Measurements from ENCODE around the gene MREG.
"Not testable (repeated sequence)": the region's sequence is repeated elsewhere in the genome, so short reads cannot be mapped to it uniquely, and the experiment has no call there.

MREG gene

DNA sequence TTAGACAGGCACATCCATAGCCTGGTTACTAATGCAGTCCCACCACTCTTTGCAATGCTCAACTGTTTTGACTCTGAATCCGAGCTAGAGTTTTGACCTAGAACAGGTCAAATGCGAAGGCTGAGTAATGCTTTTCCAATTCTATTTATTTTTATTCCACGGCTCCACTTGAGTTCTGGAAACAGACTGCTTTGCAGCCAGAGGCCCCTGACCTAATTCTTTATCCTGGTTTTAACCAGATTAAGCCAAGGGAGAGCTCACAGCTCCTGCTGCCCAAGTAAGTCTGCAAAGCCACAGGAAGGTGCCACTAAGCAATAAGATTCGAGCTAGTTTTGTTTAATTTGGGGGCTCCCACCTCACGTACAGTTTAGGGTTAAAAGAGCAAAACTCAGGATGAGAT lies 51.4 kb downstream of the MREG start:
- Histone ChIP-seq H3K4me3 (ENCODE audit: low read depth, low read length) (no peak overlapping the region), H3K9me3 (ENCODE audit: control insufficient read depth, insufficient read depth, low read depth, low read length) (no peaks in the 10 kb centered on the region), H3K36me3 (ENCODE audit: control insufficient read depth in 2 of 2, insufficient read depth in 1 of 2, low read length in 2 of 2) (peaks cover 0 to 4% of the 10 kb centered on the region in 2 experiments; a peak in 1 of 3 replicates), H3K27ac (ENCODE audit: extremely low read depth, low read depth, low read length) (no peak overlapping the region), H3K4me1 (ENCODE audit: control insufficient read depth, insufficient read depth, low read length) (peaks cover under 1% of the 10 kb centered on the region)
- TF ChIP-seq ZIC2 (tag by site-specific recombination; IDR thresholded peaks at IDR 0.05) (no peak), ZNF664 (tag by site-specific recombination; IDR thresholded peaks at IDR 0.05) (no peak), ZNF521 (tag by site-specific recombination; IDR thresholded peaks at IDR 0.05) (no peak), ZNF561 (tag by site-specific recombination; IDR thresholded peaks at IDR 0.05; ENCODE audit: borderline replicate concordance) (no peak), YY2 (tag by site-specific recombination; IDR thresholded peaks at IDR 0.05) (no peak), PRDM1 (tag by site-specific recombination; IDR thresholded peaks at IDR 0.05) (no peak)
- POLR2A ChIA-PET: no interaction called here
- CTCF ChIA-PET: no interaction called here

- no peak for TF ChIP-seq ZNF221 (tag by site-specific recombination; IDR thresholded peaks at IDR 0.05; ENCODE audit: borderline replicate concordance)
- CTCF ChIA-PET: interaction anchor here (0.6 kb wide), 1 partner anchor 1946 kb away, joined by 3 read pairs; no protein-coding TSS in a partner anchor
- H3K27ac ChIP-seq (ENCODE audit: extremely low read depth, low read depth, low read length): no peak overlapping the region
- H3K9me3 ChIP-seq (ENCODE audit: control insufficient read depth, insufficient read depth, low read depth, low read length): no peaks in the 10 kb centered on the region
- POLR2A ChIA-PET: interaction anchor here (0.5 kb wide), 1 partner anchor 44 kb away, joined by 4 read pairs; no protein-coding TSS in a partner anchor
- no peaks in the 10 kb centered on the region for H3K4me1 ChIP-seq (ENCODE audit: control insufficient read depth, insufficient read depth, low read length)
- H3K36me3 ChIP-seq (ENCODE audit: control insufficient read depth in 2 of 2, insufficient read depth in 1 of 2, low read length in 2 of 2): peaks cover 0 to 4% of the 10 kb centered on the region in 2 experiments; a peak in 1 of 3 replicates
- H3K4me3 ChIP-seq (ENCODE audit: low read depth, low read length): no peak overlapping the region
Measured at GRCh38 chr2:215958257-215958656, 55.1 kb downstream of the MREG start.

- H3K4me3 ChIP-seq (ENCODE audit: low read depth, low read length); H3K4me1 ChIP-seq (ENCODE audit: control insufficient read depth, insufficient read depth, low read length); H3K9me3 ChIP-seq (ENCODE audit: control insufficient read depth, insufficient read depth, low read depth, low read length); H3K27ac ChIP-seq (ENCODE audit: extremely low read depth, low read depth, low read length); CTCF ChIA-PET; H3K36me3 ChIP-seq (ENCODE audit: control insufficient read depth in 2 of 2, insufficient read depth in 1 of 2, low read length in 2 of 2): not testable (repeated sequence)
- POLR2A ChIA-PET: interaction anchor here (0.5 kb wide), 1 partner anchor 44 kb away, joined by 4 read pairs; no protein-coding TSS in a partner anchor
- TF ChIP-seq ZNF146 (tag by site-specific recombination; IDR thresholded peaks at IDR 0.05): peak; percentile 89
Measured at GRCh38 chr2:215957354-215958122, 55.8 kb downstream of the MREG start.

GRCh38 chr2:215952860-215953637 lies 60.3 kb downstream of the MREG start:
- Histone ChIP-seq H3K4me3 (ENCODE audit: low read depth, low read length) (no peak overlapping the region), H3K27ac (ENCODE audit: extremely low read depth, low read depth, low read length) (no peak overlapping the region), H3K4me1 (ENCODE audit: control insufficient read depth, insufficient read depth, low read length) (no peaks in the 10 kb centered on the region), H3K9me3 (ENCODE audit: control insufficient read depth, insufficient read depth, low read depth, low read length) (no peaks in the 10 kb centered on the region), H3K36me3 (ENCODE audit: control insufficient read depth in 2 of 2, insufficient read depth in 1 of 2, low read length in 2 of 2) (no peaks in the 10 kb centered on the region)
- ChIA-PET CTCF (interaction anchor here (0.6 kb wide), 1 partner anchor 249 kb away, joined by 3 read pairs; no protein-coding TSS in a partner anchor), POLR2A (no interaction called here)
- no peak for TF ChIP-seq ZNF629 (tag by site-specific recombination; IDR thresholded peaks at IDR 0.05)
- TF ChIP-seq ZNF610 (tag by site-specific recombination; IDR thresholded peaks at IDR 0.05; ENCODE audit: borderline replicate concordance): no peak
- no peak for TF ChIP-seq ZNF560 (tag by site-specific recombination; IDR thresholded peaks at IDR 0.05; ENCODE audit: borderline replicate concordance)

GRCh38 chr2:215951558-215951957 lies 61.8 kb downstream of the MREG start:
- Histone ChIP-seq H3K4me3 (ENCODE audit: low read depth, low read length) (no peak overlapping the region), H3K27ac (ENCODE audit: extremely low read depth, low read depth, low read length) (no peak overlapping the region), H3K36me3 (ENCODE audit: control insufficient read depth in 2 of 2, insufficient read depth in 1 of 2, low read length in 2 of 2) (peaks cover 0 to 3% of the 10 kb centered on the region in 2 experiments; a peak in 1 of 3 replicates), H3K4me1 (ENCODE audit: control insufficient read depth, insufficient read depth, low read length) (no peaks in the 10 kb centered on the region), H3K9me3 (ENCODE audit: control insufficient read depth, insufficient read depth, low read depth, low read length) (no peaks in the 10 kb centered on the region)
- ChIA-PET CTCF (interaction anchor here (0.6 to 2.9 kb wide), 3 partner anchors 14 to 232 kb away, joined by 5 to 33 read pairs (median 10); no protein-coding TSS in a partner anchor), POLR2A (no interaction called here)
- TF ChIP-seq ZSCAN30 (tag by site-specific recombination; IDR thresholded peaks at IDR 0.05): no peak
- TF ChIP-seq OVOL3 (tag by site-specific recombination; IDR thresholded peaks at IDR 0.05): no peak
- no peak for TF ChIP-seq ZNF302 (tag by site-specific recombination; IDR thresholded peaks at IDR 0.05; ENCODE audit: low read depth)
- no peak for TF ChIP-seq ZFP3 (tag by site-specific recombination; IDR thresholded peaks at IDR 0.05; ENCODE audit: low read depth)
- TF ChIP-seq ZNF626 (tag by site-specific recombination; IDR thresholded peaks at IDR 0.05): no peak
- TF ChIP-seq, protein P1, sequence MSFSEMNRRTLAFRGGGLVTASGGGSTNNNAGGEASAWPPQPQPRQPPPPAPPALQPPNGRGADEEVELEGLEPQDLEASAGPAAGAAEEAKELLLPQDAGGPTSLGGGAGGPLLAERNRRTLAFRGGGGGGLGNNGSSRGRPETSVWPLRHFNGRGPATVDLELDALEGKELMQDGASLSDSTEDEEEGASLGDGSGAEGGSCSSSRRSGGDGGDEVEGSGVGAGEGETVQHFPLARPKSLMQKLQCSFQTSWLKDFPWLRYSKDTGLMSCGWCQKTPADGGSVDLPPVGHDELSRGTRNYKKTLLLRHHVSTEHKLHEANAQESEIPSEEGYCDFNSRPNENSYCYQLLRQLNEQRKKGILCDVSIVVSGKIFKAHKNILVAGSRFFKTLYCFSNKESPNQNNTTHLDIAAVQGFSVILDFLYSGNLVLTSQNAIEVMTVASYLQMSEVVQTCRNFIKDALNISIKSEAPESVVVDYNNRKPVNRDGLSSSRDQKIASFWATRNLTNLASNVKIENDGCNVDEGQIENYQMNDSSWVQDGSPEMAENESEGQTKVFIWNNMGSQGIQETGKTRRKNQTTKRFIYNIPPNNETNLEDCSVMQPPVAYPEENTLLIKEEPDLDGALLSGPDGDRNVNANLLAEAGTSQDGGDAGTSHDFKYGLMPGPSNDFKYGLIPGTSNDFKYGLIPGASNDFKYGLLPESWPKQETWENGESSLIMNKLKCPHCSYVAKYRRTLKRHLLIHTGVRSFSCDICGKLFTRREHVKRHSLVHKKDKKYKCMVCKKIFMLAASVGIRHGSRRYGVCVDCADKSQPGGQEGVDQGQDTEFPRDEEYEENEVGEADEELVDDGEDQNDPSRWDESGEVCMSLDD (tag by site-specific recombination; IDR thresholded peaks at IDR 0.05): no peak
- TF ChIP-seq ZNF513 (tag by site-specific recombination; IDR thresholded peaks at IDR 0.05): no peak
- TF ChIP-seq ZNF24 (tag by site-specific recombination; IDR thresholded peaks at IDR 0.05): no peak

All from HEK293 (cell line).